GM12891 (cell line): ENCODE measurements around the gene TMEM109.

Experiments used
- POLR2A ChIP-seq: IDR thresholded peaks from 2 replicates; pipeline ENCODE4 v1.6.1; 2011; ENCODE audit warnings: low read depth, low read length, control low read depth
- POLR2AphosphoS5 ChIP-seq: IDR thresholded peaks from 2 replicates; pipeline ENCODE4 v1.6.1; 2011; ENCODE audit warnings: low read depth, low read length, control low read depth

DNA sequence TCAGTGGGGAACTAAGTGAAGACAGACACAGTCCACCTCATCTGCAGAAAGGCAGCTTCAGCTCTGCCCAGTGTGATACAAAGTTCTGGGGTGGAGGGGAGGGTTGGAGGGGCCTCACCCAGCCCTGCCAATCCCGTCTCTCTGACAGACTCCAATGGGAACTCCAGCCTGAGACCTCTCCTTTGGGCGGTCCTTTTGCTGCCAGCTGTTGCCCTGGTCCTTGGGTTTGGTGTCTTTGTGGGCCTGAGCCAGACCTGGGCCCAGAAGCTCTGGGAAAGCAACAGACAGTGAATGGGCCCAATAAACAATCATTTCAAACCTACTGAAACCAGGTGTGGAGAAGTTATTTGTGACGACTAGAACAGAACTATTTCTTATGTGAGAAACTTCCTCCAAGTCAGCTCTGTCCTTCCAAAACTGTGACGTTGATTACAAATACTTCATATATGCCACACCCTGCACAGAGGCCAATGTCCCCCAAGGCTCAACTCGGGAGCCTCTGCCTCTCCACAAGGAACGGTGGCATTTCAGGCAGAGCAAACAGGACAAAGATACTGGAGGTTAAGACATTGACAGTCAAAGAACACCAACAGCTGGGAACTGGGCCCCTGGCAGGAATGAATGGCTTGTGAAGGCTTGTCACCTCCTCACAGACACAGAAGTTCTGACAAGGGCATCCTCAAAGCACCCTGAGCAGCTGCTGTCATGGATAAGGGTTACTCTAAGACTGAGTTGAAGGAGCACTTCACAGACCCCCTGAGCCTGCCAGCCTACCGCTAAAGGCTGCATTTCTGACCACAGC lies 38.4 kb upstream of the TMEM109 start:
- TF ChIP-seq POLR2AphosphoS5 (no peak), POLR2A (no peak)
